OCI-LY3 (cell line): Measurements from ENCODE around the gene RAI1.

Experiments
- CTCF ChIP-seq: fragments of 200-600, 300-600 bp; sonication (generic); IDR thresholded peaks from 2 replicates; pipeline ENCODE4 v1.5.1; 2014; ENCODE audit warnings: antibody characterized with exemption, low read length, low read depth
- EZH2phosphoT487 ChIP-seq: fragments of 200-600 bp; shearing (Covaris generic); IDR thresholded peaks from 2 replicates; pipeline ENCODE4 v1.6.1; 2018; ENCODE audit warnings: antibody characterized with exemption, mixed run types, low read depth

DNA sequence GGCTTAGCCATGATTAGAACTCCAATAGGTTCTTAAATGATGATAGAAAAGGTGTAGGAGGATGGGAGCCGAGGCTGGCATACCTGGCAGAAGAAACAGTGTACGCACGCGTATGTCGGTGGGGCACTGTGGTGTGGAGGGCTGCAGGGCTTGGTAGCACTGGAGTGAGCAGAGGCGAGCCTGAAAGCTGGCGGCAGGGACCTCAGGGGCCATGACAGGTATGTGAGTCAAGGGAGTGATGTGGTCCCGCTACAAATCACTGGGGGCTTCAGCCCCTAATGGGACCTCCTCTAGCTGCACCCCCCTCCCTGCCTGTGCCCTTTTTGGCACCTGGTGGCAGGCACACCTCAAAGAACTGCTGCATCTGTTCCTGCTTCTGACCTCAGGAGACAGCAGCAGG, 67.3 kb downstream of the RAI1 start:
- TF ChIP-seq CTCF (no peak), EZH2phosphoT487 (no peak)
